HFF-Myc (cell line): Measurements from ENCODE around the gene HTRA1.

ENCODE experiments used
- DNase-seq: peaks from one replicate; pipeline ENCODE4 v3.0.0-alpha.2; 2011; ENCODE audit warnings: low read depth; ENCODE audit errors: extremely low read depth
- H3K4me3 ChIP-seq: replicated peaks from 2 replicates; pipeline ENCODE4 v1.5.1; 2011; ENCODE audit warnings: low read depth, mild to moderate bottlenecking, control low read depth, low read length
- CTCF ChIP-seq: IDR thresholded peaks from 2 replicates; pipeline ENCODE4 v1.5.1; 2012; ENCODE audit warnings: mild to moderate bottlenecking, low read depth, low read length, control low read depth; ENCODE audit errors: missing control alignments

HTRA1 gene

GRCh38 chr10:122492999-122493481 is 31.7 kb downstream of the HTRA1 start:
- DNase-seq, result no peak
- TF ChIP-seq CTCF, result no peak
- no peak overlapping the region; the same call in 1 of the 2 replicates for H3K4me3 ChIP-seq

DNA sequence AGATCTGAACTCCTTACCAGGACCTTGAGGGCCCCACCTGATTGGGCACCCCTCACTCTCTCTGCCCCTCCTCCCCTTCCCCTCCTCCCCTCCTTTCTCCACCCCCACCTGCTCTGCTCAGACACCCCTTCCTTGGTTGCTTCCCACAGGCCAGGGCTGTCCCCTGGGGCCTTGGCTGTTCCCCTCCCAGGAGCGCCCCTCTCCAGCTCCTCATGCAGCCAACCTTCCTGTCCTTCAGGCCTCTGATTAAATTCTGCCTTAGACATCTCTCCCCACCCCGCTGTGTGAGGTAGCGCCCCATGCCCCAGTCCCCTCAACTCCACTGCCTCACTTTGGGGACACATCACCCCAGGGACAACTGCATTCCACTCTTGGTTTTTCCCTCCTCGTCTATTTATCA is 32.4 kb downstream of the HTRA1 start:
- no peak for TF ChIP-seq CTCF
- DNase-seq, result no peak
- no peak overlapping the region for H3K4me3 ChIP-seq

- DNase-seq, result no peak
- H3K4me3 ChIP-seq, result no peak overlapping the region
- no peak for TF ChIP-seq CTCF
Observed at GRCh38 chr10:122494173-122494820, 32.9 kb downstream of the HTRA1 start.

DNA sequence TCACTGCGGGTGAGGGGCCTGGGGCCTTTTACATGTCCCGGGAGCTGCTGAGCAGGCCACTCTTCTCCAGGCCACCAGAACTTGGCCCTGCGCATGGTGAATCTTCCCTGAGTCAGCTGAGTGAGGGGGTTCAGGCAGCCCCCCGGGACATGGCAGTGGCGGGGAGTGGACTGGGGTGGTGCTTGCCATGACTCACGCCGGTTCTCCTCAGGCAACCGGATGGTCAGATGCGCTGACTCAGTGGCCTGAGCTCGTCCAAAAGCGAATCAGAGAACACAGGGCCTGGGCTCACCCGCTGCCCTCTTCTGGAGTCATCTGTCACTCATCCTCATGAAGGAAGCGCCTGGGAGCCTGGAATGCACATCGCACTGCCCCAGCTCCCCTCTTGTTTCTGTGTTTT is 33.5 kb downstream of the HTRA1 start:
- no peak for TF ChIP-seq CTCF
- no peak for DNase-seq
- no peak overlapping the region for H3K4me3 ChIP-seq

DNA sequence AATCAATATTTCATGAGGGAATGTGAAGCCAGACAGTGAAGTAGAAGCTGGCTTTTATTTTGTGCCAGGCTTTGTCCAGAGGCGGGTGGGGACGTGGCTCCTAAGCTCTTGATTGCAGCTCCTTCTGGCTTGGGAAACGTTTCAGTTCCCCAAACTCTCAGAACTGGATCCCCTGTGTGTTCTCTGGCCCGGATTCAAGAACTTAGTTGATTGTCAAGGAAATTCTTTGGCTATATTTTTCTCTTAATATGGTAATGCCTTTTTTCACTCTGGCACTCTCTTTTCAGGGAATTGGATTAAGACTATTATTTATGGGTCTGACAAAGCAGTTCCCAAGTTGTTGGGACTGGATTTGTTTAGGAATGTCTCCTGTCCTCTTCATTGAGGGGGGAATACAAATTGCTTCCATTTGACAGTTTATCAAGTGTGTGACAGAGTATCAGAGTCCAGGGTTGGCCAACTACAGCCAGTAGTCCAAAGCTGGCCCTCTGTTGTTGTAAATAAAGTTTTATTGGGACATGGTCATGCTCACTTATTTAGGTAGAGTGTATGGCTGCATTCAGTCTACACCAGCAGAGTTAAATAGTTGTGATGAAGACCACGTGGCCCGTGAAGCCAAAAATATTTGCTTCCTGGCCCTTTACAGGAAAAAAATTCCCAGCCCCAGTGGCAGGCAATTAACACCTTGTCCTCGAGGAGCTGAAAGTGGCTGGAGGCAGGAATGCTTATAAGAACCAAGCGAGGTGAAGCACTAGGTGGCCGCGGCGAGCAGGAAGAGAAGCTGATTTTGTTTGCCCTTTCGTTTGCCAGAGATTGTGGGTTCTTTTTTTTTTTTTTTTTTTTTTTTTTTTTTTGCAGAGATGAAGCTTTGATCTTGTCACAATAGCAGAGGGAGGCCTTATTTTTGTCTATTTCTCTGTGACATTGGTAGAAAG is 34.3 kb downstream of the HTRA1 start:
- H3K4me3 ChIP-seq, result no peak overlapping the region
- no peak for DNase-seq
- TF ChIP-seq CTCF, result no peak

DNA sequence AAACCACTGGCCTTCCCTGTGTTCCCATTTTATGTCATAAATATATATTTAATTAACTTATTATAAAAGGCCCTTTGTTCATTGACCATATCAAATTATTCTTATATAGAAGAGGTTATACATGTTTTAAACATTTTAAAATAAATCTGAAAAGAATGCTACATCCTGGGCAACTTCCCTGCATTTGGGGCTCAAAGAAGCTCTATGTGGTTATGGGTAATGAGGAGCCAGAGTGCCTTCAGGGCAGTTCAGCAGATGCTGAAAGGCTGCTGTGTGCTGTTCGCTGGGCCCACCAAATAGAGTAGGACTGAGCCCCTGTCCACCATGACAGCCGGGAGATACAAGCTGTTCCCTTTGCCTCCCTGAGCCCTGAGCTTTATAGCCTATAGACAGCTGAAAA is 35.9 kb downstream of the HTRA1 start:
- no peak for TF ChIP-seq CTCF
- no peak for DNase-seq
- no peak overlapping the region for H3K4me3 ChIP-seq
